COLO668 (cell line): Measurements from ENCODE around the gene FAM25G.
"Not testable (repeated sequence)": the region's sequence is repeated elsewhere in the genome, so short reads cannot be mapped to it uniquely, and the experiment has no call there.

ENCODE experiments used
- DNase-seq: peaks from one replicate; lab custom pipeline; 2025; ENCODE audit not compliant: unreplicated experiment; lab: John Stamatoyannopoulos, UW

The FAM25G gene

DNA sequence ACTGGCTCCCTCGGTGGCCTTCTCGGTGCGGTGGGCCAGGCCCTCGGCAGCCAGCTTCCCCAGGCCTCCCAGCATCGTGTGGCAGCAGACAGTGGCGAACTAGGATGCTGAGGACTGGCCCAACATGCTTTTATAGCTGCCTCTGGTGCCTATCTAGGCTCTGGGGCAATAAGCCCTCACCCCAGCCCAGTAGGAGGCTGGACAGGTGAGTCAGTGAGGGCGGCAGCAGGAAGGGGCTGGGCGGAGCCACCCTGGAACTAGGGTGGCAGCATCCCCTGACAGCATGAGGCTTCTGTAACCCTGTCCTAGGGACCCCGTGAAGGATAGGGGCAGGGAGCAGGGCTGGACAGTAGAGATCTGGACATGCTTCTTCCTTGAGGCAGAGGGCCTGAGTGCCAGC, at the start of gene FAM25G:
Gene FAM25G, minus strand, starts transcription at position 101 of the 400 bp plus-strand sequence. Its CDS starts 26 bp downstream, at position 75.
- DNase-seq, result not testable (repeated sequence)

DNA sequence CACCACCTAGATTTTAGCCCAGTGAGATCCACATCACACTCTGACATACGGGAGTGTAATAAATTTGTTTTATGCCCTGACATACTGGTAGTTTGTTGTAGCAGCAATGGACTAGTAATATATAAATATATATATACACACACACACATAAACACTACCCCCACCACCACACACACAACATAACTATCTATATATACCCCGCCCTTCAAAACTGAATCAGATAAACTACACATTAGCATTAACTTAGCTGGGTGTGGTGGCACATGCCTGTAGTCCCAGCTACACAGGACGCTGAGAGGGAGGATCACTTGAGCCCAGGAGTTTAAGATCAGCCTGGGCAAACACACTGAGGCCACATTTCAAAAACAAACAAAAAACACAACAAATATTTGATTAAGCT, 44.9 kb upstream of the FAM25G start:
- DNase-seq, result not testable (repeated sequence)

DNA sequence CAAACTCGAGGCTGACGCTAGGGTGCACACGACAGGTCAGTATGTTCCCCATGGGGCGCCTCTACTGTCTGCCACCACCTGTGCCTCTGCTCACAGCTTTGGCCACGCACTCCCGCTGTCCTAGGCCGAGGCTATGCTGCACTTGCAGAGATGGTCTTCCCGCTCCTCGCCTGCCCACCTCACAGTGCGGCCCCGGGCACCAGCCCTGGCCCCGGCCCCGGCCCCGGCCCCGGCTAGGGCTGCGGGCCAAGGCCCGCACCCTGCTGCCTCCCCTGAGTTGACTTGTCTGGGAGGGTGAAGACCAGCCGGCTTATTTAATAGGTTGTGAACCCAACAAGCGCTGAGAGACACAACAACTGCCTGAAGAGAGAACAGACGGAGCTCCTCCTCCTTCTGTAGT, 32.0 kb upstream of the FAM25G start, which contains the start of gene AGAP9:
Gene AGAP9, minus strand, starts transcription at position 164 of the 400 bp plus-strand sequence. Its CDS starts 112 bp downstream, at position 52.
- DNase-seq, result not testable (repeated sequence)

DNA sequence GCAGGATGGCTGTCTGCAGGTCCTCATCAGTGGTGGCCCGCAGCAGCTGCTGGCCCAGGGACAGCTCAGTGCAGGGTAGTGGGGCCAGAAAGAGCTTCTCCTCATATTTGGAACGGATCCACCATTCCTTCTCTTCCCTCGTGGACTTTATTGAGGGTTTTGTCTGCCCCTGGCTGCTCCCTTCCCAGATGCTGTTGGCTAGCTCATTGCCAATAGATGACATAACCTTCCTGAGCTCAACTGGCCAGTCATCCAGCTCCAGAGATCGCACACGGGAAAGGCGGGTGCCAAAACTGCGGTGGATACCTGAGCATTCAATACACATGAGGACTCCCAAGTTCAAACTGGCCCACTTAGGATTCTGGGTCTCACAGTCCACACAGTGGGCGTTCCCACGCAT, 10.8 kb upstream of the FAM25G start:
- not testable (repeated sequence) for DNase-seq

DNA sequence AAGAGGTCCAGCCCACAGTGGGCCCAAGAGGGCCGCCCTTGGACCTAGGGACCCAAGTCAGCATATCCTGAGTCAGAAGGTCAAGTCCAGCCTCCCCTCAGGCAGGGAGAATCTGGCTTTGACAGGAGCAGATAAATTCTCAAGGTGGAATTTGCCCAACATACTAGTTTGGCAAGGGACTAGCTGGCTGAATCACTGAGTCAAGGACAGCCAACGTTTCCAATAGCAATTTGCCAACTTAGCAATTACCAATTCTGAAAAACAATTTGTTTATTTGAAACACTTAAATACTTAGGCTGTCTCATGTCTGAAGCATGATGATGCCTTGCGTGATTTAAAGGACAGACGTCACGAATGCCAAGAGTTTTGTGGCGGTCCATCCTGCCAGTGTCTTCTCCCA, 2.7 kb upstream of the FAM25G start:
- DNase-seq, result not testable (repeated sequence)

DNA sequence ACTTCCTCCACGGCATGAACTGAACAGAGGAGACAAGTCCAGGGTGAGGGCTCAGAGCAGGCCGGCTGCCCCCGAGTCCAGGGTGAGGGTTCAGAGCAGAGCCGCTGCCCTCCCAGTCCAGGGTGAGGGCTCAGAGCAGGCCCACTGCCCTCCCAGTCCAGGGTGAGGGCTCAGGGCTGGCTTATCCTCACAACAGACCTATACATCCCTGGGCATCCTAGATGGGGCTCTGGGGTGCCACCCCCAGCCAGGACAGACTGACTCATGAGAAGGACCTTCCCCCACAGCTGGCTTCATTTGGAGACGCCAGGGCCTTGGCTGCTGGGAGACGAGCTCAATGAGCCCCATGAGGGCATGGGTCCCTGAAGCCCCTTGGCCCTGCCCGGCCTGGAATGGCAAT, 1.9 kb downstream of the FAM25G start:
- not testable (repeated sequence) for DNase-seq

DNA sequence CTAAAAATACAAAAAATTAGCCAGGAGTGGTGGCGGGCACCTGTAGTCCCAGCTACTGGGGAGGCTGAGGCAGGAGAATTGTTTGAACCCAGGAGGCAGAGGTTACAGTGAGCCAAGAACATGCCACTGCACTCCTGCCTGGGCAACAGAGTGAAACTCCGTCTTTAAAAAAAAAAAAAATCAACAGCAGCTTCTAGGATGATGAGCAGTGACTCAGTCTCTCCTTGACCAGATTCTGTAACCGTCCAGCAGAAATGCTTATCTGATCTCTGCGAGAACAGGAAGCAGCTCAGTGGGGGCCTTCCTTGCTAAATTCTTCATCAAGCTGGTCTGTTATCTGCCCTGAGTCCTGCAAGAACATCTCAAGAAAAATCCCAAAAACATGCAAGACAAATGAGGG, 5.6 kb downstream of the FAM25G start:
- DNase-seq, result not testable (repeated sequence)

DNA sequence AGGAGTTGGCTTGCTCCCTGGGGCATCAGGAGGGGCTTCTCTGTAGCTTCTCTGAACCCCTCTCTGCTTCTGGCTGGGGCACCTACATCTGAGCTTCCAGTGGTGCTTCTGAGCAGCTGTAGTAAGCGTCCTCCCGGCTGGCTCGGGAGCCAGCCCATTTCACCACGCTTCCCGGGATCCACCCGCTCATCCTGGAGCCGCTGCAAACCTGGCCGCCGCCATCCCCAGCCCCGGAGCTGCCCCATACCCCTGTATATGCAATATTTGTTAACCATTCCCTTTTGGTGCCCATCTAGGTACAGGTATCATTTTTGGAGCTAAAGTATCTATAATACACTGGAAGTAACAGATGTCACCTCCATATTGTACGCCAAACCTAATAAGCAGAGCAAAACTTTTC, 6.7 kb downstream of the FAM25G start:
- DNase-seq, result not testable (repeated sequence)

DNA sequence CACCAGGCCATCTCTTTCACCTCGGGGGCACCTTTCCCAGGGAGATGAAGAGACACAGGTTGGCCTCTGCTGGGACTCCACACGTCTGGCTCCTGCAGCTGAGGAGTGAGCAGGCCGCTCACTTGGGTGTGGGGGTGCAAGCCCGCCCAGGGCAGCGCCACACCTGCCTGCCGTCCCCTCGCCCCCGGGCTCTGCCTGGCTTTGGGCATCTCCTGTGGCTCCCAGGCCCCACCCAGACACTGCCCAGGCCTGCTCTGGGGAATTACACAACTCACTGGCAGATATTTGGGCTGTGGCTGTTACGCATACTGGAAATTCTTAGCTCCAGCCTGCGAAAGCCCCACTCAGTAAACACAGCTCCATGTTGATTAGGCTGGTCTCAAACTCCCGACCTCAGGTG, 7.6 kb downstream of the FAM25G start, which contains the start of gene ANXA8:
Gene ANXA8, minus strand, starts transcription at position 193 of the 400 bp plus-strand sequence. Its CDS starts 182 bp downstream, at position 11.
- not testable (repeated sequence) for DNase-seq

DNA sequence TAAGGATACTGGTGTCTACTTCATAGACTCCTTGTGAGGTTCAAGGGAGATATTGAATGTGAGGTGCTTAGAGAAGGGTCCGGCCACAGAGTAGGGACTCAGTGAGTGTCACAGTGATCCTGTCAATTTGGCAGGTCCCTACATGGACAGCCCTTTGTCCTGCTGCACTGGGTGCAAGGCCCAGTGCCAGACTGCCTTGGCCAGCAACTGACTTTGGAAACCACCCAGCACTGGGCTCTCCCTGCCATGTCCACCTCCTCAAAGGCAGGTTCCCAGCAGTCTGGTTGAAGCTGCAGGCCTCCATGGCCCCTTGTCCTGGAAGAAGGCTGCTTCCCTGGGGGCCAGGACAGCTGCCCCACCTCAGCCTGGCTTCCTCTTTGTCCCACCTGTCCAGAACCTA, 9.1 kb downstream of the FAM25G start:
- DNase-seq, result not testable (repeated sequence)

DNA sequence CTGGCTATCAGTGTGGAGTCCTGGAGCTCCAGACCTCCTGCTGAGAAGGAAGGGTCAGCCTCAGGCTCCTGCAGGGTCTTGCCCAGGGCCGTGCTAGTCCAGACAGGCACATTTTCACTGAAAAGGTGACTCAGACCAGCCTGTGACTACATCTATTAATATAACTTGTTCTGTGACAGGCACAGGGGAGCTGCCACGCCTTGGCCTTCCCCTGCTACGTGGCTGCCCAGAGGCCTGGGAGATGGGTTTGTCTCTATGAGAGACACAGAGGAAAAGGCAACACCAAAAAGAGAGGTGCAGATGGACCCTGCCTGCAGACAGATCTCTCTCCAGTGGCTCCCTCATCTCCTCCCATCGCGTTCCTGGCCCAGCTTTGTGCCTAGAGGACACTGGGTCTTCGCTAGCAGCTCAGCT, 9.7 kb downstream of the FAM25G start:
- not testable (repeated sequence) for DNase-seq

DNA sequence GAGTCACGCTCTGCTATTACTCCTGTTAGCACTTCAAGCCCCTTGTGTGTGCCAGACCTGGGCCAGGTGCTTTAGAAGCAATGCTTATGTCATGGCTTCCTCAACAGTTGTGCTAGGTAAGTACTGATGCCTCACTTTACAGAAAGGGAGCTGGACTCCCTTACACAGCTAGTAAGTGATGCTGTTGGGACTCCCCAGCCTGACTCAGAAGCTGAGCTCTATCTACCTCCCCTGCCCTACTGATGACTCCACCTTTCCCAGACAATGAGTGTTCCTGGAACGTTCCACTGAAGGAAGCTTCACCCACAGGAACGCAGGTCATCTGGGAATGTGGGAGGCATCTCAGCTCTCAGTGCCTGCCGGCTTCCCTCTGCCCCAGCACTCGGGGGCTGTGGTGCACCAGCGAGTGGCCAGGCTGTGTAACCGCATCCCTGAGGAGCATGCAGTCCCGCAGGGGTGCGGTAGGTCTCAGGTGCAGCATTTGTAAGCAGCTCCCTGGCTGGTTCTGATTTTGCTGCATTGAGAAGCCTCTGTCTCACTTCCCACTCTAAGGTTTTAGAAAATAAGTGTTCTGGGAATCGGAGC, 10.2 kb downstream of the FAM25G start:
- DNase-seq, result not testable (repeated sequence)

DNA sequence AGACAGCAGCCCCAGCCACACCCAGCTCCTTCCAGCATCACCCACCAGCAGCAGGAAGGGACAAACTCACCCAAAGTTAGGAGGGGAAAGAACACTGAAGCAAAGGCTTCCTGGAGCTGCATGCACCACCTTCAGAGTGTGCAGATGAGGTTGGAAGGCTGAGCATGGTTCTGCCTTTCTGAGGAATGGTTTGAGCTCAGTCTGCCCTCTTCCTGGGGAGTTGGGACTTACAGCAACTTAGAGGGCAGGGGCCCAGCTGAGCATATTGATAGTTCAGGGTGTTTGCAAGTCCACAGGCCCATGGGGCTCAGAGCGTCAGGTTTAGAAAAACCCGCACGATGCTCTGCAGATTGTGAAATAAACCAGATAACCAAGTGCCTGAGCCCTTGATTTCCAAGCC, 11.4 kb downstream of the FAM25G start:
- DNase-seq, result not testable (repeated sequence)

DNA sequence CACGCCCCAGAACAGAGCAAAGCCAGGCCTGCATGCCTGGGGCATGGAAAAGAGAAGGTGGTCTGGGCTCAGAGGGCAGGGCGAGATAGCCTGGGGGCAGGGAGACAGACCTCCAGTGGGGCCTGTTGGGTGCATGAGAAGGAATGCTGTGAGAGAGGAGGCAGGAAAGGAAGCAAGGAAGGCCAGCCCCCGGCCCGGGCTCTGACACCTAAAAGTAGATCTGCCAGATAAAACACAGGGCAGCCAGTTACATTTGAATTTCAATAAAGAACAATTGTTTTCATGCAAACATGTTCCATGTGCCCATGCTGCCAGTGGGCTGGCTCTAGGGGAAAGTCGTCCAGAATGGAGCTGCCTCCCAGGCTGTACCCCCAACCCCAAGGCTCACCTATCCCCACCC, 13.4 kb downstream of the FAM25G start:
- not testable (repeated sequence) for DNase-seq

DNA sequence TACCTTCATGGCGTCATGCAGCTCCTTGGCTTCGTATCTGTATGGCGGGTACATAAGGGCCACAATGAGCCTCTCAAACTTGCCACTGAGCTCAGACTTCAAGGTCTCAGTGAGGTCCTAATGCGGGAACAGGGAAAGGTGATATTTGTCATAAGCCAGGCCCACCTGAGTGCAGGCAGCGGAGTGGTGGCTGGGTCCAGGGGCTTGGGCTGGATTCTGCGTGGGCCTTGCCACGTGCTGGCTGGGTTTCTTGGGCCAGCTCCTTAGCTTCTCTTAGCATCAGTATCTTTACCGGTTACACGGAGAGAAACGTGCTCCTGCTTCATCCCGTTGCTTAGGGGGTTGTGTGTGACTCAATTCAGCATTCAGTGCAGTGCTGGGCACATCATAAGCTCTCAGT, 14.4 kb downstream of the FAM25G start:
- DNase-seq, result not testable (repeated sequence)

DNA sequence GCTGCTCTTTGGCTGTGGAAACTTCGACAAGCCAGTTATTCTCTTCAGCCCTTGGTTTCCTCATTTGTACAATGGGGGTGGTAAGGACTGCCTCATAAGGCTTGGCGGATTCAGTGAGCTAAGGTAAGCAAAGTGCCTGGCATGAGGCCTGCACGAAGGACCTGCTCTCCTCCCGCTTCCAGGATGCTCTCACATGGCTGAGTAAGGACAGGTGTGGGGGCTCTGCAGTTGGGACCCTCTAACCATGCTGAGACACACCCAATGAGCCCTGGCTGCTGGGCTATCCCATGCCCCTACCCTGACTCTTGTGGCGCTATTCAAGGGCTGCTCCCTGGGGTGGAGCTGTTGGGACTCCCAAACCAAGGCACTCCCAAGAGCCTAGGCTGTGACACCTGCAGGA, 16.4 kb downstream of the FAM25G start:
- not testable (repeated sequence) for DNase-seq

DNA sequence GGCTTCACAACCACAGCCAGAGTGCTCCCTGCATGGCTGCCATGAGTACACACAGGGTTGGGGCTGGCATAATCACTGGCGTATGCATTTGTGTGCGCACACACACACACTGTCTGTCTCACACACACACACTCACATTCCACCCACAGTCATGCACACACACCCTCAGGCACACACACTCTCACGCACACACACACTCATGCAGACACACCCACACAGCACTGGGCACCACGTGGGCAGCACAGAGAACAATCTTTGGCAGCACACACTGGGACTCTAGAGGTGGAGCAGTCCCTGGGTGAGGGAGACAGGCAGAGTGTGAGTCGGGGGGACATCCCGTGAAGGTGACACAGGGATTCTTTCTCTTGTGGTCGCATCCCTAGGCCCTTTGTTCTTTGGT, 18.0 kb downstream of the FAM25G start:
- DNase-seq, result not testable (repeated sequence)

DNA sequence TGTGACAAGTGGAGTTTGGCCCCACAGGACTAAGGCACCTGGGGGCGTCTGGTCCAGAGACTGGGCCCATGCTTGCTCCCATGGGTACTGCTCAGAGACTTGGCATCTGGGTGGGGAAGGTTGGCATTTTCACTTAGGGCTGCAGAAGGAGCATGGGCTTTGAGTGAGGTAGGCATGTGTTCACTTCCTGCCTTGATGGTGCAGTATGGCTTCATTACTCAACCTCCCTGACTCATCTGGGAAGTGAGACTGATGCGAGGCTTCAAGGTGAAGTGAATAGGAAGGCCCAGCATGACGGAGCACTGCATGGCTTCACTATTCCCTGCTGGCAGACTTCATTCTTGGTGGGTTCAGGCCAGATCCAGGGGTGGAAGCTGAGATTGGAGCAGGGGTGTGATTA, 18.9 kb downstream of the FAM25G start:
- not testable (repeated sequence) for DNase-seq

DNA sequence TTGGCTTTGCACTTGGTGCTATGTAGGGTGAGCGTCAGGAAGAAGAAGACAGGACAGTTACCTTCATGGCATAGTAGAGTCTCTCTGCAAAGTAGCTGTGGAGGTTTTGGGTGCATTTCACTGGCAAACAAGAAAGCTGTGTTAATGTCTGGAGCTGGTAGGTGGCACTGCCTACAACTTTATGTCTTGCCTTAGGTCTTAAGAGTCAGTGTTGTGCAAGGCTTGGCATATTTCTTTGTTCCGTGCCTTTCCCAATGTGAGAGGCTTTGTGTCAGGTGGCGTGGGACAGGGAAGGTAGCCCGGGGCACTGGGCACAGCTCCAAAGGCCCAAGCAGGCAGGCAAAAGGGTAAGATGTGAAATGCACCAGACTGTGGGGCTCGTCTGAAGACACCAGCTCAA, 19.4 kb downstream of the FAM25G start:
- DNase-seq, result not testable (repeated sequence)

DNA sequence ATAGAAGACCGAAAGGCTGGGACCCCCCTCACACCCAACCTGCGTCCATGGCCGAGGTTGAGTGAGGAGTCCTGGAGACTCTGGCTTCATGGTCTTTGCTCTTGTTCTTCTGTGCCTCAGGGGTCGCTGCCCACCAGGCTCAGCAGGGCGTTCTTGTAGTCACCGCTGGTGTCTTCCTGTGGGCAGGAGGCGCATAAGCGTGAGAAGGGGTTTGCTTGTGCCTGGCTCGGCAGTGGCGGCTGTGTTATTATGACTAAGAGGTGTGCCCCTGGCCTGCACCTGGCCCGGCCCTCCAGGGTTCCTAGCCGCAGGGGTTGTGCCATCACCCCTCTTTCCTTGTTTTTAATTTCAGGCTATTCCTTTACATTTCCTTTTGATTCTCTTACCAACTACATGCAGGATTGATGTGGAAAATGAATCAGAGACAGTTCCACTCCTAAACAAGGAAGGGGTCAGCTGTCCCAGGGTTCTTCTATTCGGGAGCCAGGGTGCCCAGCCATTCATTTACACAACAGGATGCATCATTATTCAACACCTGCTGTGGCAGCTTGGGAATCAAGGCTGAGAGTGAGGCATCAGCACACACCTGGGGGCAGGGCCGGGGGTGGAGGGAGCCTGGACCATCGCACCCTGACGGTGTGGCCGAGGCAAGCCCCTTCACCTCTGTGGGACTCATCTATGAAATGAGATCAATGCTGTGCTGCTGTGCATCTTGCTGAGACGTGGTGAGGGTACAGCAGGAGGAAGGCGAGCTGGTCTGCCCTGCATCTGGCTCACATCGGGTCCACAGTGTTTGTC, 22.6 kb downstream of the FAM25G start:
- DNase-seq, result not testable (repeated sequence)

DNA sequence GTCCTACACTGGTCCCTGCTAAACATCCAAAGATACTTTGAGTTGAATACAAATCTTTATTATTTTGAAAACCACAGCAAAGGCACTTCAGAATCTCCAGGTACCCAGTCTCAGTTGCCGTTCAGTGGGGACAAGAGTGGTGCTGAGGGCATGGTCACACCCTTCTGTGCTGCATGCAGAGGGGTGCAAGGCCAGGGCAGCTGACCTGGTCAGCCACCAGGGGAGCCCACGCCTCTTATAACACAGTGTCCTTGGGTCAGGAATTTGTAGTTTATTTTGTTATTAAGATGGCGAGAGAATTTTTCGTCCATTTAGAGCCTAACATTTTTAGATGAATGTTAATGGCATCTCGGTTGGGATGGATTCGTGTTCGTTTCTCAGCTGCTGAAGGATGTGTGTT, 23.5 kb downstream of the FAM25G start:
- DNase-seq, result not testable (repeated sequence)

DNA sequence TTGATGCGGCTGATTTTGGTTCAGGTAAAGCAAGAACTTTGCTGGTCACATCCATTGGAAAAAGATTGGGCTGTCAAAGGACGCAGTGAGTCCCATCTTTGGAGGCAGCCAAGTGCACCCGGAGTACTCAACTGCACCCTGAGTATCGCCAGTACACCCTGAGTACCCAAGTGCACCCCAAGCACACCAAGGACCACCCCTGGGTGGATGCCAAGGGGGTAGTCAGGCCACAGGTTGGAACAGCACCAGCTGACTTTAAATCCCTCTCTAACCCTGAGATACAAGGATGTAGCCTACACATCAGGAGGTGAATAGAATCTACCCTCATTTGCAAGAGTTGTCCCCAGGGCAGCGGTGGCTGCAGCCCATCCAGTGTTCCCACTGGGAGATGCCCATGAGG, 24.0 kb downstream of the FAM25G start:
- not testable (repeated sequence) for DNase-seq
